Ramos (cell line): ENCODE results near the gene TMEM62.
"Not testable (repeated sequence)": the region's sequence is repeated elsewhere in the genome, so short reads cannot be mapped to it uniquely, and the experiment has no call there.

Source experiments
- in situ Hi-C: fragments of 300-500 bp; cut with MboI; formaldehyde crosslinking; loops from one replicate; pipeline ENCODE4 v1.14.3; 2022; ENCODE audit warnings: low sequenced_read_pairs; ENCODE audit not compliant: unreplicated experiment

Gene TMEM62

GRCh38 chr15:43169888-43170287, 36.5 kb downstream of the TMEM62 start:
- in situ Hi-C loops, result no loop called here

- in situ Hi-C loops, result not testable (repeated sequence)
These were observed 42.4 kb downstream of the TMEM62 start for GRCh38 chr15:43175656-43176309.

DNA sequence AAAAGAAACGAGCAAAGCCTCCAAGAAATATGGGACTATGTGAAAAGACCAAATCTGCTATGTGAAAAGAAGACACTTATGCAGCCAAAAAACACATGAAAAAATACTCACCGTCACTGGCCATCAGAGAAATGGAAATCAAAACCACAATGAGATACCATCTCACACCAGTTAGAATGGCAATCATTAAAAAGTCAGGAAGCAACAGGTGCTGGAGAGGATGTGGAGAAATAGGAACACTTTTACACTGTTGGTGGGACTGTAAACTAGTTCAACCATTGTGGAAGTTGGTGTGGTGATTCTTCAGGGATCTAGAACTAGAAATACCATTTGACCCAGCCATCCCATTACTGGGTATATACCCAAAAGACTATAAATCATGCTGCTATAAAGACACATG, 43.8 kb downstream of the TMEM62 start:
- in situ Hi-C loops, result not testable (repeated sequence)

DNA sequence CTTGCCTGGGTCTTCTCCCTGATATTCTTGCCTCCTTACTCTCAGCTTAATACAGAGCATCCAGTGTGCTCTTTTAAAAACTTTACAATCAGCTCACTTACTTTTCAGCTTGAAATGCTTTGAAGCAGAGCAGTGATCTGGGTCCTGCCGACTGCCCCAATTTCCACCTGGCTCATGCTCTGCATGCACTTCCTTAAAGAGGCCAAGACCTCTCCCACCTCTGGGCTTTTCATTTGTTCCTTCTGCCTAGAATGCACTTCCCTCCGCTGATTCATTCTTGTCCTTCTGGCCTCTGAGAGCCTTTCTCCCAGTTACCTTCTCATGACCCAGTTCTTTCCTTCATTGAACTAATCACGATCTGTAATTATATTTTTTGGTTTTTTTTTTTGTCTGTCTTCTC, 49.9 kb downstream of the TMEM62 start:
- in situ Hi-C loops, result no loop called here

- in situ Hi-C loops, result no loop called here
These were observed 51.2 kb downstream of the TMEM62 start for GRCh38 chr15:43184407-43185124.

DNA sequence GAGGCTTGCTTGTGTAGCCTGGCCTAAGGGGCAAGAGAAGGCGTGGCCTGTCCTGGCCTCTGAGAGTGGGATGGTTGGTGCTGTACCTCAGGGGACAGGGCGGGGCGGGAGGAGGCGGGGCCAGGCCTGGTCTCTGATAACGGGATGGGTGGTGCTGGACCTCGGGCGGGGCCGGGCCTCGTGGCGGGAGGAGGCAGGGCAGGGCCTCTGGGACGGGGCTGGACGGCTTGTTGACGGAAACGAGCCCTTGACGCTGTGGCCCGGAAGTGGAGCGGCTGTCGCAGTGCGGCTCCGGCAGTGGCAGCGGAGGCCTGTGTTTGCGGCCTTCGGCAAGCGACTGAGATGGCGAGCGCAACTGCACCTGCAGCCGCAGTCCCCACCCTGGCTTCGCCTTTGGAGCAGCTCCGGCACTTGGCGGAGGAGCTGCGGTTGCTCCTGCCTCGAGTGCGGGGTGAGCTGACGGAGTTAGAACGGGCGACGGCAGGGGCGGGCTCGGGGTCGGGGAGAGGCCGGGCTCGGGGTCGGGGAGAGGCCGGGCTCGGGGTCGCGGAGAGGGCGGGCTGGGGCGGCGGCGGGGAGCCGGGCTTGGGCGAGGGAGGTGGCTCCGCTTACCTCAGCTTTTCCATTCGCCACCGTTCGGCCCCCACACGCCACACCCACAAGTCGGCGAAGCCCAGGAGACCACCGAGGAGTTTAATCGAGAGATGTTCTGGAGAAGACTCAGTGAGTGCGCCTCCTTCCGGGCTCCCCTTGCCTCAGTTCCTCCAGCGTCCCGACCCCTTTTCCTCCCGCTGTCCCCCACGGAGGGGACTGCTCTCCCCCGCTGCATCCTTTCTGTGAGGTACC, 52.0 kb downstream of the TMEM62 start, which contains the start of gene CCNDBP1:
TSS of gene CCNDBP1 (plus strand) at position 247 of the 846 bp plus-strand sequence. CDS start at position 343, 96 bp downstream.
- in situ Hi-C loops, result no loop called here

DNA sequence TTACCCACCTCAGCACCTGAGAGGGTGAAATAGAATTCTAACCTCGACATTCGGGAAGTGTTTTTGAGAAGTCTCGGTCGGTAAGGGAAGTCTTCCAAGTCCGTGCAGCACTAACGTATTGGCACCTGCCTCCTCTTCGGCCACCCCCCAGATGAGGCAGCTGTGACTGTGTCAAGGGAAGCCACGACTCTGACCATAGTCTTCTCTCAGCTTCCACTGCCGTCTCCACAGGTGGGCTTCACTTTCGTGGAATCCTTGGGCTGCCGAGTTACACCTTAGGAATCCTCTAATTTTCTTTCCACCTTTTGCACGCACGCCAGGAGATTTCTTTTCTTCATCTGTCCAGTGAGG, 52.6 kb downstream of the TMEM62 start:
- in situ Hi-C loops, result no loop called here

GRCh38 chr15:43187544-43188155, 54.3 kb downstream of the TMEM62 start:
- in situ Hi-C loops, result no loop called here

- in situ Hi-C loops, result no loop called here
These were observed 55.9 kb downstream of the TMEM62 start for GRCh38 chr15:43189296-43189695.

DNA sequence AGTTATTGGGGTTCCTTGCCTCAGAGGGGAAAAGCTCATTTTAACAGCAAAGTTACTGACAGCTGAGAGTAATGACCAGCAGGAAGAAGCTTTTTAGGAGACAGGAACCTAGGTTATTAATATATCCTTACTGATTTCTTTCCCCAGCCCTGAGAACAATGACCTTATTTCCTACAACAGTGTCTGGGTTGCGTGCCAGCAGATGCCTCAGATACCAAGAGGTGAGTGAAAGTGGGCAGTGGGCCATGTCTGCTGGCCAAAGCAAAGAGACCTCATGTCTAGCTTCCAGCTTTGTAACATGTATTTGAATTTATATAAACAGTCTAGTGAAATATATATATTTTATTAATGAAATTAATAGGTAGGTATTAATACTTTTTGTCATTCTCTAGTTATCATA, 56.8 kb downstream of the TMEM62 start:
- in situ Hi-C loops, result no loop called here

- in situ Hi-C loops, result no loop called here
These were observed 60.3 kb downstream of the TMEM62 start for GRCh38 chr15:43193710-43194109.

DNA sequence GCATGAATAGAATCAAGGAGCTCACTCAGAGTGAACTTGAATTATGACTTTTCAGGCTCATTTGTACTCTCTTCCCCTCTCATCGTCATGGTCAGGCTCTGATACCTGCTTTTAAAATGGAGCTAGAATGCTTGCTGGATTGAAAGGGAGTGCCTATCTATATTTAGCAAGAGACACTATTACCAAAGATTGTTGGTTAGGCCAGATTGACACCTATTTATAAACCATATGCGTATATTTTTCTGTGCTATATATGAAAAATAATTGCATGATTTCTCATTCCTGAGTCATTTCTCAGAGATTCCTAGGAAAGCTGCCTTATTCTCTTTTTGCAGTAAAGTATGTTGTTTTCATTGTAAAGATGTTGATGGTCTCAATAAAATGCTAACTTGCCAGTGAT, 61.4 kb downstream of the TMEM62 start:
- in situ Hi-C loops, result no loop called here

DNA sequence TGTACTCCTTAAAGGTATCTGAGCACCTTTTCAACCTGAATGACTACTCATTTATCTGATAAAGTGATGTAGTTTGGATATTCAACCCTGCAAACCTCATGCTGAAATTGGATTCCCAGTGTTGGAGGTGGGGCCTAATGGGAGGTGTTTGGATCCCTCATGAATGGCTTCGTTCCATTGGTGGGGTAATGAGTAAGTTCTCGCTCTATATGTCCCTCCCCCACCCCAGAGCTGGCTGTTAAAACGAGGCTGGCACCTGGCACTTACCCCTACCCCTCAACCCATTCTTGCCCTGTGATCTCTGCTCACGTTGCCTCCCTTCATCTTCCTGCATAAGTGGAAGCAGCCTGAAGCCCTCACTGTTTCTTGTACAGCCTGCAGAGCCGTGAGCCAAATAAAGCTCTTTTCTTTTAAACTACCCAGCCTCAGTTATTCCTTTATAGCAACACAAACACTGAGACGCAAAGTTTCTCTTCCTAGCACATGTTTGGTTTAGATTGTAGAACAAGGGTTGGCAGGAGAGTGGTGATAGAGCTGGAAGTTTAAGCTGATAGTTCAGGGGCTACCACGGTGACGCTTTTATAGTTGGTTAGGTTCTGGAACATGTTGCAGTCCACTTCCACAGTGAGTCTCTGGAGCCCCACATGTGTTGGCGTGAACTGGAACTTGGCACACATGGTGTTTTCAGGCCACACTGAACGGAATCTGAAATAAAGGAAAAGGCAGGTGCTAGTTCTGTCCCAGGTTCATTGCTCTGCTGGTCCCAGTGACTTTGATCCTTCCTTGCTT, 63.6 kb downstream of the TMEM62 start:
- in situ Hi-C loops, result no loop called here

- in situ Hi-C loops, result not testable (repeated sequence)
These were observed 64.4 kb downstream of the TMEM62 start for GRCh38 chr15:43197773-43198172.

- in situ Hi-C loops, result not testable (repeated sequence)
These were observed 65.2 kb downstream of the TMEM62 start for GRCh38 chr15:43198556-43198955.

DNA sequence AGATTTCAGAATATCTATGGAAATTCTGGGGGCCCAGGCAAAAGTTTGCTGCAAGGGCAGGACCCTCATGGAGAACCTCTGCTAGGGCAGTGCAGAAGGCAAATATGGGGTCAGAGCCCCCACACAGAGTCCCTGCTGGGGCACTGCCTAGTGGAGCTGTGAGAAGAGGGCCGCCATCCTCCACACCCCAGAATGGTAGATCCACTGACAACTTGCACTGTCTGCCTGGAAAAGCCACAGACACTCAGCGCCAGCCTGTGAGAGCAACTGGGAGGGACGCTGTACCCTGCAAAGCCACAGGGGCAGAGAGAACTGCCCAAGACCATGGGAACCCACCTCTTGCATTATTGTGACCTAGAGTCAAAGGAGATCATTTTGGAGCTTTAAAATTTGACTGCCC, 65.6 kb downstream of the TMEM62 start:
- in situ Hi-C loops, result no loop called here

GRCh38 chr15:43199945-43200488, 66.6 kb downstream of the TMEM62 start:
- in situ Hi-C loops, result no loop called here

DNA sequence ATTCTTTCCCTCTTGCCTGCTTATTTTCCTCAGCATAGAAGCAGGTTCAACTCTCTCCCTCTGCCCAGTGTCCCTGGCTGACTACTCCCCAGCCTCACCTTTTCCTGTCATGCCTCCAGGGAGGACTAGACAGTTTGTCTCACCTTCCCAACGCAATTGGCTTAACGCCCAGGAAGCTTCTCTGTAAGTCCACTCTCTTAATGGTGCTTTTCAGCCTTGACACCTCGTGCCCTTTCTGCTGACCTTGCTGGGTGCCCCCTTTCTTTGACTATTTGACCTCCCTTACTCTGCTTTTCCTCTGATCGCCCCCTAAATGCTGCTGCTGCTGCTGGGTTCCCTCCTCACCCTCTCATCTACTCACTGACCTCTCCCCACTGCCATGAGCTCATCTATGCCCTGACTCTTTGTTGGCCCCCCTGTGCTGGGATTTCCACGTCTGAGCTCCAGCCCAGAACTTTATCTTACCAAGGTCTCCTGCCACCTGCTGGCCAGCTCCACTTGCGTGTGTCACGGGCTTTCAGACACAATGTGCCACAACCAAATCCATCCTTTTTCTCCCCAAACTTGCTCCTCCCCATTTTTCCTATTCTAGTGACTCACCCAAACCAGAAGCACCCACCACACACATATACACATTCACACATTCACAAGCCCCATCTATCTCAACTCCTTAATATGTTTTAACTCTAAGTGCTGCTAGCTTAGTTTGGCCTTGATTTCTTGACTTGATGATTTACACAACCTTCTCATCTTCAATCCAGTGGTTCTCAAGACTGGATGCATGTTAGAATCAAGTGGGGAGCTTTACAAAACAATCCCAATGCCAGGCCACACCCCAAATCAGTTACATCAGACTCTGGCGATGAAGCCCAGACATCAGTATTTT, 70.9 kb downstream of the TMEM62 start:
- in situ Hi-C loops, result no loop called here

- in situ Hi-C loops, result no loop called here
These were observed 72.7 kb downstream of the TMEM62 start for GRCh38 chr15:43206054-43206453.
